TTC549 (cell line): ENCODE results near the gene TAF15.

ENCODE experiments used
- FAIRE-seq: peaks from 2 replicates; lab custom pipeline; 2012; peaks lifted over from hg19 to GRCh38; lab: Jason Lieb, UNC

The TAF15 gene

GRCh38 chr17:35808962-35809854 lies at the start of gene TAF15:
Gene TAF15 (plus strand): TSS chr17:35809484. CDS start chr17:35809570, 86 bp downstream.
- no peak for FAIRE-seq

DNA sequence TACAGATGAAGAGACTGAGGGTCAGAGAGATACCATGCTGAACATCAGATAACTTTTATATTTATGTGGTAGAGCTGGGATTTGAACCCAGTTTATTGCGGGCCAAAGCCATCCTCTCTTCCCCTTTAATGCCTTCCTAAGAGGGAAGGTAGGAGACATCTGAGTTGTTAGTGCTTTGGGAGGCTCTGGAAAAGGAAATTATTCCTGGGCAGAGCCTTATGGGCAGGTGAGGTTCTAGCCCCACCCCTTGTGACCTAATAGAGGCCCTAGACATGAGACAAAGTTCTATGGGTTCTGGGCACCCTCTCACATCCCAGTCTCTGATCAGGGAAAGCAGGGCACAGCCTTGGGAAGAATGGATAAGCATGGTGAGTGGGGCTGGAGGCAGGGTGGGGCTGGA lies 48.7 kb upstream of the TAF15 start, which contains the start of gene C17orf50:
Gene C17orf50, plus strand, starts transcription at position 301 of the 400 bp plus-strand sequence. Its CDS starts 55 bp downstream, at position 356.
- no peak for FAIRE-seq

DNA sequence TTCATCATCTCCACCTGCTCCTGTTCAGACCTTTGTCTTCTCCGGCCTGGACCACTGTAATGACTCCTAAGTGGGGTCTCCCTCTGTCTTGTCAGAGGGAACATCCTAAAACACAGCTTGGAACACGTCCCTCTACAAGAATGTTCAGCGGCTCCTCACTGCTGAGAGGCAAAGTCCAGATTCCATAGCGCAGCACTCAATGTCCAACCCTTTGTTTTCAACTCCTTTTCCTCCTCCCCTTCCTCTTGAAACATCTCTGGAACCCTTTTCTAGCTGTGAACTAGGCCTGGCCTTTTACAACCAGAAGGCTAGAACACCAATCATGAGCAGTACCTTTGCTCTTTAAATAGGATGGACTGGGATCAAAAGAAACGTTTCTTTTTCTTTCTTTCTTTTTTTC lies 47.7 kb upstream of the TAF15 start:
- FAIRE-seq, result no peak

GRCh38 chr17:35763767-35764122 lies 45.5 kb upstream of the TAF15 start:
- no peak for FAIRE-seq

DNA sequence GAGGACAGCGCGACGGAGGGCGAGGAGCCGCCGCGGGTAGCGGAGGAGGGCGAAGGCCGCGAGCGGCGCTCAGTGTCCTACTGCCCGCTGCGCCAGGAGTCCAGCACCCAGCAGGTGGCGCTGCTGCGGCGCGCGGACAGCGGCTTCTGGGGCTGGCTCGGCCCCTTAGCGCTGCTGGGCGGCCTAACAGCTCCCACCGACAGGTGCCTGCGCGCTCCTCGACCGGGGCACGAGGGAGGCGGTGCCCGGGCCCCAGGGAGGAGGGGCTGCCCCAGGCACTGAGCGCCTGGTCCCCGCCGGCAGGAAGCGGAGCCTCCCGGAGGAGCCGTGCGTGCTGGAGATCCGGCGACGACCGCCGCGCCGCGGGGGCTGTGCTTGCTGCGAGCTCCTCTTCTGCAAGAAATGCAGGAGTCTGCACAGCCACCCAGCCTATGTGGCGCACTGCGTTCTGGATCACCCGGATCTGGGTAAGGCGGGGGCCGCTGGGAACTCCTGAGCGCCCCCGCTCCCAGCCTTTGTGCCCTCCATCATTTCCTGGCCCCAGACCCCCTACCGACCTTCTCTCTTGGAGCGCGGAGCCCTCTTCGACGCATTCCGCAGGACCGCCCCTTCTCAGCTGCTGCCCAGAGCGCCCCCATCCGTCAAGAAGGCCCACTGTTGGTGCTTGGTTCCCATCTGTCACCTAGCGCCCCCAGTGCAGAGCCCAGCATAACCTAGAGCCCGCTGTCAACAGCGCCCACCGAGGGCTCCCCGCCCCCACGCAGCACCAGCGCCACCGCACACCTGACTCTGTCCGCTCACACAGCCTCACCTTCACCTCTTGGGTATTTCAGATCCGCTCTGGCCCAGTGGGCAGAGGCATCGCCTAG lies 44.9 kb upstream of the TAF15 start:
- no peak for FAIRE-seq

DNA sequence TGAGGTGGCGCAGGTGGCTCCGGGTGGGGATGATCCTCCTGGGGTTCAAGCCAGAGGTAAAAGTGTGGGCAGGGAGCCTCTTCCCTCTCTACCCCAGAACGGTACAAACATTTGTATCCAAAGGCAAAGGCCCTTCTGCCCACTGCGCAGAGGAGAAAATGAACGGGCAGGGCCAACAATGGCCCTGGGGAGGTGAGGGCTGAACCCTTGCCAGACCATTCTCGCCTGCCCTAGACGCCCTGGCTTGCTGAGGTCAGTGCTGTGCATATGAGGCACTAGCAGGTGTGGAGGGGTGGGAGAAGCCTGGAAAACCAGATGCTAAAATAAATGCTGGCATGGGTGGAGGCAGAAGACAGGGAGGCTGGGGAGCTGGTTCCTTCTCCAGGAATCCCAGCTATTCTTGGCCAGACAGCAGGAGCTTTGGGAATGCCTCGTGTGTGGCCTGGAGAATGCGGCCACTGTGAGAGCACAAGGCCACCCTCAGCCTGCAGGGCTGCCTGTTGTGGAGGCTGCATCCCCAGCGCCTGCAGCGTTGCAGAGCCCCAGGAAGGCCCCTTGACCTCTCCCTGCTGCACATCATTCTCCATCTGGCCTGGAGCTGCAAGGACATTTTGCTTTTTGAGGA lies 44.1 kb upstream of the TAF15 start:
- no peak for FAIRE-seq

- FAIRE-seq, result no peak
These were observed 43.4 kb upstream of the TAF15 start for GRCh38 chr17:35765756-35766488.

DNA sequence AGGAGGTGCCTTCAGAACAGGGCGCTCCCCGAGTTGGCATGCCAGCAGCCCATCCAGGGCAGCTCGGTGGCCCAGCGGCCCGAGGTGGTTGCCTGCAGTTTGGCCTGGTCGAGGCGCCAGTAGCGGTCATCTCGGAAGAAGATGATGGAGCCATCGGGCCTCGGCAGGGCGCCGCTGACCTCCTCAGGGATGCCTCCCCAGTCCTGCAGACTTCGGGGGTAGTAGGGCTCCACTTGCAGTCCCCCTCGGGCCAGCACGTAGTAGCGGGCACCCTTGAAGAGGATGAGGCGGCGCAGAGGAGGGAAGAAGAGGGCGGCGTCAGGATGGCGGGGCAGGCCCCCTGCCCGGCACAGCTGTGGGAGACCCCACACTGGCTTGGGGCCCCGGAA lies 42.8 kb upstream of the TAF15 start:
- no peak for FAIRE-seq

DNA sequence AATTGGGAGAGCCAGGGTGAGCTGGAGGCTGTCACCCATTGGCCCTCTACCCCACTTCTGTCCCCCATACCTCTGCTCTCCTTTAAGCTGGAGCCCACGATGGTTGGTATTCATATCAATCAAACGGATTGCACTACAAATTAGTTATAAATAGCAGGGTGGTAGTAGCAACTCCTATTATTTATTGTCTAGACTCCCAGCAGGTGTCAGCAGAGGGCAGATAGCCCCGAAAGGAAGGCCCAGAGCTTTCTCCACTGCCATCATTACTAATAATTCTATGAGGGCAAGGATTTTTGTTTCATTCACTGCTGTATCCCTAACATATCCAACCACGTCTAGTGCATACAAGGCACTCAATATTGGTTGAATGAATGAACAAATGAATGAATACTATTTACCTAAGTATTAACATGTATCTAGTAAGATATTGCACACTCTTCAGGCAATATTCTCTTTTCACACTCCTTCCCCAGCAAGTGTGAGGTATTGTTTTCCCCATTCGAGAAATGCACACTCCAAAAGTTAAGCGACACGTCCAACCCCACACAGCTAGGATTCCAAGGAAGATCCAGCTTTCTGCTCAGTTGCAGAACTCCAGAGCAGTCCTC lies 42.3 kb upstream of the TAF15 start:
- no peak for FAIRE-seq

- FAIRE-seq, result no peak
These were observed 40.5 kb upstream of the TAF15 start for GRCh38 chr17:35768797-35769196.

GRCh38 chr17:35769895-35770486 lies 39.3 kb upstream of the TAF15 start:
- no peak for FAIRE-seq

DNA sequence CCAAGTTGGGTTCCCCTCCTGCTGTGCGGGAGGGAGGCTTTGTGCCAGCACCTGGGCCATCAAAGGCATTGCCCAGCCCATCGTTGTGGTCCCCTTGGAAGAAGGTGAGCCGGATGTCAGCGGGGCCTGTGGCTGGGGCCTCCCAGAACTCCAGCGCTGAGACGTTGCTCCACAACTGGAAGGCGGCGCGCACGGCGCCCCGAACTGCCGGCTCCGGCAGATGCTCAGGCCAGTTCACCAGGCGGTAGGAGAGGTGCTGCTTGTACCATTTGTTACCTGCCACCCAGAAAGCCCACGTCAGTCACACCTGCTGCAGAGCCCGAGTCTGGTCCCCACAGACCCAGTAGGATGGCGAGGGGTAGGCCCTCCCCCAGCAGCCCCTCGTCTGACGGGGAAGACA lies 36.2 kb upstream of the TAF15 start:
- FAIRE-seq, result no peak

DNA sequence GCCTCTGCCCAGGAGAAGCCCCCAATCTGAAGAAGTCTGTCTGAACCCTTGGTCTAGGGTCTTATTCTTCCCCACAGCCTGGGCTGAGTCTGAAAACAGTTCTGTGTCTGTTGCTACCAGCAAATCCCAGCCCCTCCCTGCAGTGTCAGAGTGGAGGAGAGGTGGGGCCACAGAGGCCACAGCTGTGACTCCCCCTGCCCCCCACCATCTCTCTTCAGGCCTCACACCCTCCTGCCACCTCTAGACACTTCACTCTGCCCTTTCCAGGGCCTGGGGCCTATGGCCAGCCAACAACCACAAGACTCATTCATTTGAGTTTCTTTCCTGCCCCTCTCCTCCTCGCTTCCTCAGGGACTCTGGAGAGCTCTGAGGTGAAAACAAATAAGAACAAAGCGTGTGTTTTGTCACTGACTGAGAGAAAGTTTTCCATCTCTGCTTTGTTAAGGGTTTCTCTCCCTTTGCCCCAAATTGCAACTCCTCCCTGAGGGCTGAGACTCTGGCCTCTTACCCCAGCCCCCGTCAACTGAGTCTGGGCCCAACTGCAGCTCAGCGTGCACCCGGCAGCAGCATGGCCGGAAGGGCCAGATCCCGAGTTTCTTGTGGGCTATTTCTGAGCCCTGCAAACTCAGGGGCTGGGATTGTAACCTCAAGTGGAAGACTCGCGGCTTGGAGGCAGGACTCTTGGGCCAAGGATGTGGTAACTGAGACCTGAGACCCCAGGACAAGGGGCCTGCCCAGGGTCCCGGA lies 35.4 kb upstream of the TAF15 start:
- FAIRE-seq, result no peak

GRCh38 chr17:35774499-35774898 lies 34.8 kb upstream of the TAF15 start:
- FAIRE-seq, result no peak

DNA sequence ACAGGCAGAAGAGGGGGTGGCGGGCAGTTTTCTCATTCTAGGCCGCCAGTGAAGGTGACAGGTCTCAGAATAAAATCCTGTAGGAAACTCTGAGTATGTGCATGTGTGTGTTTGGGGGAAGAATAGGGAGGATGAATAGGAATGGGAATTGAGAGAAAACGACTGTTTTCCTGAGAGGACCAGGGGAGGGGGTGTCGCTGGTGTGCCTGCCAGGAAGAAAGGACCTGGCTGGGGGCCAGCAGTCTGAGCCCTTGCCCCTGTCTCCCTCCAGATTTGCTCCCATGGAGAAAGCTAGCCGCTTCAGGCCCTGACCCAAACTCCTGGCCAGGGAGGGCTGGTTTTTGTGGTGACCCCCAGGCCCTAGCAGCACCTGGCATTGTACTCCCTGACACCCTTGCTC lies 34.2 kb upstream of the TAF15 start:
- FAIRE-seq, result no peak

- FAIRE-seq, result no peak
These were observed 33.7 kb upstream of the TAF15 start for GRCh38 chr17:35775583-35775982.

- FAIRE-seq, result no peak
These were observed 30.6 kb upstream of the TAF15 start for GRCh38 chr17:35778641-35779196.

GRCh38 chr17:35780950-35781349 lies 28.3 kb upstream of the TAF15 start:
- no peak for FAIRE-seq

- FAIRE-seq, result no peak
These were observed 24.4 kb upstream of the TAF15 start for GRCh38 chr17:35784895-35785294.

DNA sequence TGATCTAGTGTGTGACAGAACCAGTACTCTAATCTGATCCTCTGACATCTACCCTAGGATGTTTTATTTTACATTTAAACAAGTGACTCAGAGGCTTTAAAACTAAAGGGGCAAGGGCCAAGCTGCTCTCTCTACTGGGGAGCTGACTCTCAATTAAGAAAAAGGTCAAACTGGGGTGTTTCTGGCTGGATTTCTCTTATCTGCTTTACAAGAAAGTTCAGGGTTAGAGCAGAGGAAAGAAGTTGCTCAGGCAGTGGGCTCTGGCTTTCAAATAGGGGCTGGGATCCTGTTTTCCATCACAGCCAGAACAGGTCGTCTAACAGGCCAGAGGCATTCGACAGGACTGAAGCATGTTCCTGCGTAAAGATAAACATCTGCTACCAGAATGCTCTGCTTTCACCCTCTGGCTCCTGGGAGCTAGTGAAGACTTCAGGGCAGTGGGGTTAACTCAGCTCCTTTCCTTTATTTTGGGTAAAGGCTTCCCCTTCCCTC lies 22.3 kb upstream of the TAF15 start:
- FAIRE-seq, result no peak
